ENCODE results near the gene ZNF500.

Gene ZNF500

GRCh38 chr16:4726616-4727015 is 40.3 kb downstream of the ZNF500 start:
- peaks cover 12% of the 10 kb centered on the region for H3K36me3 Mint-ChIP-seq
- no peaks in the 10 kb centered on the region for H3K9me3 Mint-ChIP-seq (ENCODE audit: low read depth)
- H3K4me3 Mint-ChIP-seq: no peak overlapping the region
- no peaks in the 10 kb centered on the region for H3K27me3 Mint-ChIP-seq
- peaks cover 2% of the 10 kb centered on the region for H3K4me1 Mint-ChIP-seq (ENCODE audit: low read depth)
- no peak overlapping the region for H3K27ac Mint-ChIP-seq

- H3K27ac Mint-ChIP-seq: no peak overlapping the region
- no peaks in the 10 kb centered on the region for H3K9me3 Mint-ChIP-seq (ENCODE audit: low read depth)
- H3K4me1 Mint-ChIP-seq (ENCODE audit: low read depth): no peaks in the 10 kb centered on the region
- no peak overlapping the region for H3K4me3 Mint-ChIP-seq
- no peaks in the 10 kb centered on the region for H3K27me3 Mint-ChIP-seq
- peaks cover 5% of the 10 kb centered on the region for H3K36me3 Mint-ChIP-seq
These were observed 42.2 kb downstream of the ZNF500 start for GRCh38 chr16:4724661-4725270.

GRCh38 chr16:4723071-4723767 is 43.7 kb downstream of the ZNF500 start:
- peaks cover 3% of the 10 kb centered on the region for H3K36me3 Mint-ChIP-seq
- no peaks in the 10 kb centered on the region for H3K9me3 Mint-ChIP-seq (ENCODE audit: low read depth)
- no peak overlapping the region for H3K27ac Mint-ChIP-seq
- no peaks in the 10 kb centered on the region for H3K4me1 Mint-ChIP-seq (ENCODE audit: low read depth)
- no peaks in the 10 kb centered on the region for H3K27me3 Mint-ChIP-seq
- H3K4me3 Mint-ChIP-seq: no peak overlapping the region

GRCh38 chr16:4718466-4718865 is 48.5 kb downstream of the ZNF500 start:
- H3K4me1 Mint-ChIP-seq (ENCODE audit: low read depth): no peaks in the 10 kb centered on the region
- no peak overlapping the region for H3K4me3 Mint-ChIP-seq
- no peaks in the 10 kb centered on the region for H3K27me3 Mint-ChIP-seq
- no peaks in the 10 kb centered on the region for H3K36me3 Mint-ChIP-seq
- no peaks in the 10 kb centered on the region for H3K9me3 Mint-ChIP-seq (ENCODE audit: low read depth)
- no peak overlapping the region for H3K27ac Mint-ChIP-seq

- H3K4me1 Mint-ChIP-seq (ENCODE audit: low read depth): no peaks in the 10 kb centered on the region
- peak overlapping the region; percentile 16 for H3K27ac Mint-ChIP-seq
- no peaks in the 10 kb centered on the region for H3K9me3 Mint-ChIP-seq (ENCODE audit: low read depth)
- H3K36me3 Mint-ChIP-seq: no peaks in the 10 kb centered on the region
- H3K27me3 Mint-ChIP-seq: no peaks in the 10 kb centered on the region
- no peak overlapping the region for H3K4me3 Mint-ChIP-seq
These were observed 52.0 kb downstream of the ZNF500 start for GRCh38 chr16:4714996-4715395.

GRCh38 chr16:4713663-4714501 is 53.1 kb downstream of the ZNF500 start:
- Mint-ChIP-seq H3K4me1 (ENCODE audit: low read depth) (no peaks in the 10 kb centered on the region), H3K27ac (no peak overlapping the region), H3K4me3 (no peak overlapping the region), H3K36me3 (no peaks in the 10 kb centered on the region), H3K9me3 (ENCODE audit: low read depth) (no peaks in the 10 kb centered on the region), H3K27me3 (no peaks in the 10 kb centered on the region)

GRCh38 chr16:4709481-4709880 is 57.5 kb downstream of the ZNF500 start:
- Mint-ChIP-seq H3K36me3 (peaks cover 6% of the 10 kb centered on the region), H3K27ac (no peak overlapping the region), H3K4me3 (no peak overlapping the region), H3K4me1 (ENCODE audit: low read depth) (no peaks in the 10 kb centered on the region), H3K9me3 (ENCODE audit: low read depth) (no peaks in the 10 kb centered on the region), H3K27me3 (no peaks in the 10 kb centered on the region)

- H3K27ac Mint-ChIP-seq: no peak overlapping the region
- H3K27me3 Mint-ChIP-seq: no peaks in the 10 kb centered on the region
- H3K36me3 Mint-ChIP-seq: peaks cover 6% of the 10 kb centered on the region
- no peaks in the 10 kb centered on the region for H3K4me1 Mint-ChIP-seq (ENCODE audit: low read depth)
- no peak overlapping the region for H3K4me3 Mint-ChIP-seq
- H3K9me3 Mint-ChIP-seq (ENCODE audit: low read depth): no peaks in the 10 kb centered on the region
These were observed 60.1 kb downstream of the ZNF500 start for GRCh38 chr16:4706871-4707270.

- H3K27me3 Mint-ChIP-seq: no peaks in the 10 kb centered on the region
- H3K4me3 Mint-ChIP-seq: no peak overlapping the region
- no peaks in the 10 kb centered on the region for H3K9me3 Mint-ChIP-seq (ENCODE audit: low read depth)
- peaks cover 6% of the 10 kb centered on the region for H3K36me3 Mint-ChIP-seq
- H3K27ac Mint-ChIP-seq: no peak overlapping the region
- peaks cover 6% of the 10 kb centered on the region for H3K4me1 Mint-ChIP-seq (ENCODE audit: low read depth)
These were observed 62.0 kb downstream of the ZNF500 start for GRCh38 chr16:4704913-4705312.

GRCh38 chr16:4704491-4704890 is 62.5 kb downstream of the ZNF500 start:
- no peaks in the 10 kb centered on the region for H3K9me3 Mint-ChIP-seq (ENCODE audit: low read depth)
- H3K27ac Mint-ChIP-seq: no peak overlapping the region
- peaks cover 6% of the 10 kb centered on the region for H3K36me3 Mint-ChIP-seq
- H3K4me3 Mint-ChIP-seq: no peak overlapping the region
- no peaks in the 10 kb centered on the region for H3K27me3 Mint-ChIP-seq
- peaks cover 10% of the 10 kb centered on the region for H3K4me1 Mint-ChIP-seq (ENCODE audit: low read depth)

GRCh38 chr16:4703906-4704305 is 63.1 kb downstream of the ZNF500 start:
- H3K36me3 Mint-ChIP-seq: peaks cover 6% of the 10 kb centered on the region
- no peak overlapping the region for H3K4me3 Mint-ChIP-seq
- H3K27me3 Mint-ChIP-seq: no peaks in the 10 kb centered on the region
- no peaks in the 10 kb centered on the region for H3K9me3 Mint-ChIP-seq (ENCODE audit: low read depth)
- H3K4me1 Mint-ChIP-seq (ENCODE audit: low read depth): peaks cover 10% of the 10 kb centered on the region
- no peak overlapping the region for H3K27ac Mint-ChIP-seq

GRCh38 chr16:4702466-4702808 is 64.5 kb downstream of the ZNF500 start:
- no peaks in the 10 kb centered on the region for H3K27me3 Mint-ChIP-seq
- H3K9me3 Mint-ChIP-seq (ENCODE audit: low read depth): no peaks in the 10 kb centered on the region
- peaks cover 6% of the 10 kb centered on the region for H3K36me3 Mint-ChIP-seq
- H3K27ac Mint-ChIP-seq: no peak overlapping the region
- no peak overlapping the region for H3K4me3 Mint-ChIP-seq
- H3K4me1 Mint-ChIP-seq (ENCODE audit: low read depth): peaks cover 10% of the 10 kb centered on the region

- no peak overlapping the region for H3K27ac Mint-ChIP-seq
- H3K4me1 Mint-ChIP-seq (ENCODE audit: low read depth): peaks cover 10% of the 10 kb centered on the region
- H3K9me3 Mint-ChIP-seq (ENCODE audit: low read depth): no peaks in the 10 kb centered on the region
- peaks cover 4% of the 10 kb centered on the region for H3K36me3 Mint-ChIP-seq
- H3K4me3 Mint-ChIP-seq: no peak overlapping the region
- H3K27me3 Mint-ChIP-seq: no peaks in the 10 kb centered on the region
These were observed 65.0 kb downstream of the ZNF500 start for GRCh38 chr16:4701791-4702465.

GRCh38 chr16:4700997-4701743 is 65.8 kb downstream of the ZNF500 start:
- no peaks in the 10 kb centered on the region for H3K27me3 Mint-ChIP-seq

More at GRCh38 chr16:4700997-4701743, 65.8 kb downstream of the ZNF500 start:
- H3K27ac Mint-ChIP-seq: no peak overlapping the region
- no peaks in the 10 kb centered on the region for H3K36me3 Mint-ChIP-seq
- H3K4me1 Mint-ChIP-seq (ENCODE audit: low read depth): peaks cover 10% of the 10 kb centered on the region
- no peak overlapping the region for H3K4me3 Mint-ChIP-seq
- H3K9me3 Mint-ChIP-seq (ENCODE audit: low read depth): no peaks in the 10 kb centered on the region

Measured in activated naive CD8-positive, alpha-beta T cell (primary cell).